ENCODE data around the gene SRPK3. TPM values are rescaled to one million over a fixed set of nuclear protein-coding genes. Genes with fewer than 3 reads are reported as not detected.

The SRPK3 gene
- total RNA-seq, 2 donors from 2014 or later = 4.9 to 9.5 TPM

DNA sequence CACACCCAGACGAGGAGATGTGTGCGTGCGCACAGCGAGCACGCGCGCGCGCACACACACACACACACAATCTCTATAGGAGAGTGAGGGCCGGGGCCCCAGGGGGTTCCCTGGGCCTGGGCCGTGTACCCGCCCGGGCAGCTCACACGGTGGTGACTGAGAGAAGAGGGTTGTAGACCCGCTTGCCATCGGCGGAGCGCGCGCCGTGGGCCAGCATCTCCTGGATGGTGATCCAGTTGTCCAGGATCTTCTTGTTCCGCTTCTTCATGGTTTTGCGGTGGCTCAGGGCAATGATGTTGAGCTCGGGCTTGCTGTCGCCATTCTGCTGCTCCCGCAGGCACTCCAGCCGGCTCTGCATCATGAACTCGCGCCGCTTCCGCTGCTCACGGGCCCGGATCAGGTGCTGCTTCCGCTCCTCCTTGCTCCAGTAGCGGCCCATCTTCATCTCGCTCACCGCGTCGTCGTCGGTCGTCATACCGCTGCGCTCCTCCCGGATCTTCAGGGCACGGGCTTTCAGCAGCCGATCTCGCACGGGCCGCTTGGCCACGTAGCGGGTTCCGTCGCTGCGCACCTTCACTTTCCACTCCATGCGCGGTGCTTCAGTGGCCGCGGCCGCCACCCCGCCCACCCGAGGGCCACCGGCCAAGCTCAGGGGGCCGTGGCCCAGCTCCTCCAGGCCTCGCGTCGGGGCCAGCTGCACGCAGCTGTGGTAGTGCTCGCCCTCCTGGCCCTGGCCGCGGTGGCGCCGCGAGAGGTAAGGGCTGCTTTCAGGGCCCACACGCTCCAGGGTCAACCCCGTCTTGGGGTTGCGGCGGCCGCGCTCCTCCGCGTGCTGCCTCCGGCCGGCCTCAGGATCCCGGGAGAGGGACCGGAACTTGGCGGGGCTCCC lies 22.6 kb downstream of the SRPK3 start:
- ATAC-seq (ENCODE audit: insufficient number of reproducible peaks, low FRiP score, low read depth) = no peak
- Histone ChIP-seq H3K4me3 (no peak overlapping the region), H3K27me3 (replicated peaks; ENCODE audit: insufficient read depth) (no peaks in the 10 kb centered on the region), H3K9me3 (no peaks in the 10 kb centered on the region), H3K36me3 (no peaks in the 10 kb centered on the region), H3K27ac (no peak overlapping the region), H3K4me1 (ENCODE audit: control insufficient read depth in 1 of 2, low read depth in 2 of 2) (peaks cover 0 to 6% of the 10 kb centered on the region in 2 donors)
- DNase-seq (ENCODE audit: low spot score) = no peak
- TF ChIP-seq, protein P1, sequence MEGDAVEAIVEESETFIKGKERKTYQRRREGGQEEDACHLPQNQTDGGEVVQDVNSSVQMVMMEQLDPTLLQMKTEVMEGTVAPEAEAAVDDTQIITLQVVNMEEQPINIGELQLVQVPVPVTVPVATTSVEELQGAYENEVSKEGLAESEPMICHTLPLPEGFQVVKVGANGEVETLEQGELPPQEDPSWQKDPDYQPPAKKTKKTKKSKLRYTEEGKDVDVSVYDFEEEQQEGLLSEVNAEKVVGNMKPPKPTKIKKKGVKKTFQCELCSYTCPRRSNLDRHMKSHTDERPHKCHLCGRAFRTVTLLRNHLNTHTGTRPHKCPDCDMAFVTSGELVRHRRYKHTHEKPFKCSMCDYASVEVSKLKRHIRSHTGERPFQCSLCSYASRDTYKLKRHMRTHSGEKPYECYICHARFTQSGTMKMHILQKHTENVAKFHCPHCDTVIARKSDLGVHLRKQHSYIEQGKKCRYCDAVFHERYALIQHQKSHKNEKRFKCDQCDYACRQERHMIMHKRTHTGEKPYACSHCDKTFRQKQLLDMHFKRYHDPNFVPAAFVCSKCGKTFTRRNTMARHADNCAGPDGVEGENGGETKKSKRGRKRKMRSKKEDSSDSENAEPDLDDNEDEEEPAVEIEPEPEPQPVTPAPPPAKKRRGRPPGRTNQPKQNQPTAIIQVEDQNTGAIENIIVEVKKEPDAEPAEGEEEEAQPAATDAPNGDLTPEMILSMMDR (IDR thresholded peaks at IDR 0.05) = no peak

DNA sequence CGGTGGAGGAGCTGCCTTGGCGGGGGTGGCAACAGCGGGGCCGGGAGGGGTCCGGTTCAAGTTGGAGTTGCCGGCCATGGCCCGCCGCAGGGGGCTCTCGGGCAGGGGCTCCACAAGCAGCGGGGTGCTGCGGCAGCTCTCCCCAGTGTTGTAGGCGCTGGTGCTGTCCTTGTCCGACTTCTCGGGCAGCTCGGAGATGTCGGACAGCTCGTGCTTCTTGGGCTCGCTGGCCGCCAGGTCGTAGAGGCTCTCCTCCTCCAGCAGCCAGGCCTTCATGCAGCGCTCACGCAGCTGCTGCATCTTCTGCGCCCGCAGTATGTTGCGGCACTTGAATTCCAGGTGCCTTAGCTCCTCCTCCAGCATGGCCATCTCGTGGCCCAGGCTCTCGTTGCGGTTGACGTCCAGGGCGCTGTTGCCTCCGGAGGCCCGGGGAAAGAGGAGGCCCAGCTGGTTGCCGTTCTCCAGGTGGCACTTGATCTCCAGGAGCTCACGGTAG lies 23.3 kb downstream of the SRPK3 start:
- no peak for DNase-seq (ENCODE audit: low spot score)
- ATAC-seq (ENCODE audit: insufficient number of reproducible peaks, low FRiP score, low read depth) = no peak
- no peaks in the 10 kb centered on the region for H3K36me3 ChIP-seq
- H3K27me3 ChIP-seq (replicated peaks; ENCODE audit: insufficient read depth) = no peaks in the 10 kb centered on the region
- H3K4me3 ChIP-seq = no peak overlapping the region
- TF ChIP-seq, protein P1 (IDR thresholded peaks at IDR 0.05) = no peak
- H3K9me3 ChIP-seq = no peaks in the 10 kb centered on the region
- H3K4me1 ChIP-seq (ENCODE audit: control insufficient read depth in 1 of 2, low read depth in 2 of 2) = peaks cover 0 to 6% of the 10 kb centered on the region in 2 donors
- no peak overlapping the region for H3K27ac ChIP-seq

DNA sequence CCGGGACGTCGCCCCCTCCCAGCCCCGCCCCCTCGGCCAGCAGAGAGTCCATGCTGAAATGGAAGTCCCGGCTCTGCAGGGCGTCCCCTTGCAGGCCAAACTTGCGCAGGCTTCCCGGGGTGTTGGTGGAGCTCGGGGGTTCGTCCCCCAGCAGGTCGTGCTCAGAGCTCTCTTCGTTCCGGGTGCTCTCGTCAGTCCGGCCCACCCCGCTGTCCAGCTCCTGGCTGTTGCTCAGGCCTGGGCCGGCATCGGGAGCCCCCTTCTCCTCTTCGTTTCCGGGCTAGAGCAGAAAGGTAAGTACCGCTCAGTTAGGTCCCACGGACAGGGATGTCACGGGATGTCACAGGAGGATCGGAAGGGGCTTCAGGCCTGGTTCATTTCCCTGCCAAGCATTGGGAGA lies 23.8 kb downstream of the SRPK3 start:
- TF ChIP-seq, protein P1 (IDR thresholded peaks at IDR 0.05) = no peak
- H3K36me3 ChIP-seq = no peaks in the 10 kb centered on the region
- no peaks in the 10 kb centered on the region for H3K9me3 ChIP-seq
- H3K27ac ChIP-seq = no peak overlapping the region
- ATAC-seq (ENCODE audit: insufficient number of reproducible peaks, low FRiP score, low read depth) (no peak), DNase-seq (ENCODE audit: low spot score) (no peak)
- peaks cover 0 to 6% of the 10 kb centered on the region in 2 donors for H3K4me1 ChIP-seq (ENCODE audit: control insufficient read depth in 1 of 2, low read depth in 2 of 2)
- H3K4me3 ChIP-seq = no peak overlapping the region
- no peaks in the 10 kb centered on the region for H3K27me3 ChIP-seq (replicated peaks; ENCODE audit: insufficient read depth)

DNA sequence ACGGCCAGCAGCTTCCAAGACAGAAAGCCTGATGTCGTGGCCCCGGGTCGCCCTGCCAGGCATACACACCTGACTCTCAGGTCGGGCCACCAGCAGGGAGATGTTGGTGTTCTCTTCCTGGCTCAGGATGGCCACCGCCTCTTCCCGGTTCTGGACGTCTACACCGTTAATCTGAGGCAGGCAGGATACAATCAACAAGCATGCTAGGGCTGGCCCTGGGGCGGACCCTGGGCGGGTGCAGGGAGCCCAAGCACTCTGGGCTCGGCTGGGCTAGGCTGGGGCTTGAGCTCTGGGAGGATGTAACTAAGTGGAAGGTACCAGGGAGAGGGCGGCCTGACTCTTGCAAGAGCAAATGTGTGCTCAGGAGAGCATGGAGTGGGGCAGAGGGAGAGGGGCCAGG lies 24.6 kb downstream of the SRPK3 start:
- DNase-seq (ENCODE audit: low spot score) = no peak
- no peaks in the 10 kb centered on the region for H3K27me3 ChIP-seq (replicated peaks; ENCODE audit: insufficient read depth)
- H3K36me3 ChIP-seq = no peaks in the 10 kb centered on the region
- TF ChIP-seq, protein P1 (IDR thresholded peaks at IDR 0.05) = no peak
- peaks cover 0 to 5% of the 10 kb centered on the region in 2 donors for H3K4me1 ChIP-seq (ENCODE audit: control insufficient read depth in 1 of 2, low read depth in 2 of 2)
- ATAC-seq (ENCODE audit: insufficient number of reproducible peaks, low FRiP score, low read depth) = no peak
- no peak overlapping the region for H3K27ac ChIP-seq
- no peak overlapping the region for H3K4me3 ChIP-seq
- H3K9me3 ChIP-seq = no peaks in the 10 kb centered on the region

DNA sequence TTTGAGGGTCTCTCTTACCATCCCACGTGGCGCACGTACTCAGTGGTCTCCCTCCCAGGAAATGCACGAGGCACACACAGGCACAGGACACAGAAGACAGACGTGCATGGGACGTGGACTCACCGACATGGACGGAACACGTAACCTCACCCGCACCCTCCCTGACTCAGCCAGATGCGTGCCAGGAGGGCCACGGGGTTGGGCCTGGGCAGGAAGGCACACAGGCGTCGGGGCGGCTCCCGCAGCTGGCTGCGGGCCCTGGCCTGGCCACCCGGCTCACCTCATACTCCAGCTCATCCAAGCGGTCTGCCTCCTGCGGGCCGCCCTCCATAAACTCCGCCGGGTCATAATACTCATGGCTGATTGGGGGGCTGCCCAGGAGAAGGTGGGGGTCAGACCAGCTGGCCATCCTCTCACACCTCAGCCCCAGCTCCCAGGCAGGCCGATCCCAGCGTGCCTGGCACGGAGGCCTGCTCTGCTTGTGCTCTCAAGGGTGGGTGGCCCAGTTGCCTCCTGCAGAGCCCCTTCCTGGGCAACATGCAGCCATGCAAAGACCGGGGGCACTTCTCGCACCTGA lies 26.2 kb downstream of the SRPK3 start:
- H3K27ac ChIP-seq = no peak overlapping the region
- ATAC-seq (ENCODE audit: insufficient number of reproducible peaks, low FRiP score, low read depth) = no peak
- no peak for DNase-seq (ENCODE audit: low spot score)
- H3K36me3 ChIP-seq = no peaks in the 10 kb centered on the region
- H3K27me3 ChIP-seq (replicated peaks; ENCODE audit: insufficient read depth) = no peaks in the 10 kb centered on the region
- H3K9me3 ChIP-seq = no peaks in the 10 kb centered on the region
- H3K4me1 ChIP-seq (ENCODE audit: control insufficient read depth in 1 of 2, low read depth in 2 of 2) = no peaks in the 10 kb centered on the region
- H3K4me3 ChIP-seq = no peak overlapping the region
- TF ChIP-seq, protein P1 (IDR thresholded peaks at IDR 0.05) = no peak

Measured in thoracic aorta (tissue), 2 donors.